H9 (cell line): ENCODE measurements around the gene GNPDA1. TPM values are rescaled to one million over a fixed set of nuclear protein-coding genes. Genes with fewer than 3 reads are reported as not detected.

Experiments
- DNase-seq: peaks from one replicate; pipeline ENCODE4 v3.0.0-alpha.2; 2017
- H2AFZ ChIP-seq: one replicate; pipeline ENCODE4 v1.6.1; 2013; ENCODE audit warnings: mild to moderate bottlenecking, low read length, control low read depth, moderate library complexity
- H2AK5ac ChIP-seq: 2 replicates; pipeline ENCODE4 v1.6.1; 2013; ENCODE audit warnings: low read length, control low read depth, mixed read lengths; ENCODE audit not compliant: insufficient read length
- H2BK120ac ChIP-seq: one replicate; pipeline ENCODE4 v1.6.1; 2013; ENCODE audit warnings: low read depth, mild to moderate bottlenecking, low read length, control low read depth, inconsistent platforms; ENCODE audit not compliant: poor library complexity, severe bottlenecking
- H2BK12ac ChIP-seq: 2 replicates; pipeline ENCODE4 v1.6.1; 2013; ENCODE audit warnings: low read length, control low read depth, mixed read lengths, low read depth; ENCODE audit not compliant: insufficient read length
- H2BK15ac ChIP-seq: 2 replicates; pipeline ENCODE4 v1.6.1; 2013; ENCODE audit warnings: low read depth, low read length, control low read depth
- H2BK20ac ChIP-seq: one replicate; pipeline ENCODE4 v1.6.1; 2013; ENCODE audit warnings: low read depth, mild to moderate bottlenecking, low read length, control low read depth, inconsistent platforms; ENCODE audit not compliant: poor library complexity, severe bottlenecking
- H2BK5ac ChIP-seq: 2 replicates; pipeline ENCODE4 v1.6.1; 2013; ENCODE audit warnings: low read length, control low read depth, mixed read lengths; ENCODE audit not compliant: insufficient read length
- H3K14ac ChIP-seq: 2 replicates; pipeline ENCODE4 v1.6.1; 2013; ENCODE audit warnings: low read length, control low read depth; ENCODE audit not compliant: insufficient read depth
- H3K18ac ChIP-seq: 2 replicates; pipeline ENCODE4 v1.6.1; 2013; ENCODE audit warnings: low read depth, mild to moderate bottlenecking, mixed read lengths, low read length, control low read depth; ENCODE audit not compliant: insufficient read length
- H3K23ac ChIP-seq: 2 replicates; pipeline ENCODE4 v1.6.1; 2013; ENCODE audit warnings: low read length, control low read depth, mixed read lengths, low read depth; ENCODE audit not compliant: insufficient read length
- H3K23me2 ChIP-seq: 2 replicates; pipeline ENCODE4 v1.6.1; 2013; ENCODE audit warnings: low read depth, mild to moderate bottlenecking, mixed read lengths, low read length, control low read depth; ENCODE audit not compliant: insufficient read length, poor library complexity, severe bottlenecking
- H3K27ac ChIP-seq: 2 replicates; pipeline ENCODE4 v1.5.1; 2013; ENCODE audit warnings: low read length, control low read depth, mixed read lengths, low read depth; ENCODE audit not compliant: insufficient read length
- H3K27me3 ChIP-seq: 2 replicates; pipeline ENCODE4 v1.6.1; 2013; ENCODE audit warnings: low read length, control low read depth, inconsistent platforms; ENCODE audit not compliant: insufficient read depth
- H3K4ac ChIP-seq: 2 replicates; pipeline ENCODE4 v1.6.1; 2013; ENCODE audit warnings: low read depth, mild to moderate bottlenecking, control low read depth, inconsistent platforms, low read length, moderate library complexity
- H3K4me1 ChIP-seq: 2 replicates; pipeline ENCODE4 v1.6.1; 2013; ENCODE audit warnings: low read length, control low read depth, inconsistent platforms; ENCODE audit not compliant: insufficient read depth
- H3K4me2 ChIP-seq: 2 replicates; pipeline ENCODE4 v1.6.1; 2013; ENCODE audit warnings: low read length, control low read depth, mixed read lengths; ENCODE audit not compliant: insufficient read length, insufficient read depth
- H3K56ac ChIP-seq: 2 replicates; pipeline ENCODE4 v1.6.1; 2013; ENCODE audit warnings: low read depth, mild to moderate bottlenecking, mixed read lengths, low read length, control low read depth; ENCODE audit not compliant: insufficient read length
- H3K79me1 ChIP-seq: 2 replicates; pipeline ENCODE4 v1.6.1; 2013; ENCODE audit warnings: low read depth, mild to moderate bottlenecking, moderate library complexity, low read length, control low read depth, inconsistent platforms; ENCODE audit not compliant: insufficient read depth, poor library complexity, severe bottlenecking
- H3K79me2 ChIP-seq: 2 replicates; pipeline ENCODE4 v1.6.1; 2013; ENCODE audit warnings: low read length, control low read depth, inconsistent platforms; ENCODE audit not compliant: insufficient read depth
- H3K9ac ChIP-seq: 2 replicates; pipeline ENCODE4 v1.6.1; 2013; ENCODE audit warnings: low read length, control low read depth, mixed read lengths; ENCODE audit not compliant: insufficient read length; ENCODE audit errors: extremely low read depth
- H3K9me3 ChIP-seq: one replicate; pipeline ENCODE4 v1.6.1; 2013; ENCODE audit warnings: low read depth, low read length, inconsistent platforms; ENCODE audit not compliant: control insufficient read depth
- H3T11ph ChIP-seq: one replicate; pipeline ENCODE4 v1.6.1; 2013; ENCODE audit warnings: mild to moderate bottlenecking, low read length, control low read depth, inconsistent platforms
- H4K20me1 ChIP-seq: one replicate; pipeline ENCODE4 v1.6.1; 2013; ENCODE audit not compliant: control insufficient read depth, insufficient read length, insufficient read depth
- H4K5ac ChIP-seq: 2 replicates; pipeline ENCODE4 v1.6.1; 2013; ENCODE audit warnings: low read depth, mild to moderate bottlenecking, mixed read lengths, low read length, control low read depth; ENCODE audit not compliant: insufficient read length
- H4K8ac ChIP-seq: replicated peaks from 2 replicates; pipeline ENCODE4 v1.6.1; 2013; ENCODE audit warnings: low read length, control low read depth, mixed read lengths, low read depth; ENCODE audit not compliant: insufficient read length
- H4K91ac ChIP-seq: 2 replicates; pipeline ENCODE4 v1.6.1; 2013; ENCODE audit warnings: low read depth, mild to moderate bottlenecking, moderate library complexity, mixed read lengths, low read length, control low read depth; ENCODE audit not compliant: insufficient read length
- H3K27ac Mint-ChIP-seq, 3 experiments: 2 replicates in 2 of 3; 3 replicates in 1 of 3; pipeline ENCODE4 v1.8.0; 2020 to 2021; ENCODE audit warnings: mixed read lengths in 3 of 3, mild to moderate bottlenecking in 1 of 3, moderate library complexity in 1 of 3
- H3K27me3 Mint-ChIP-seq: 2 replicates; pipeline ENCODE4 v1.8.0; 2021; ENCODE audit warnings: low read depth, mild to moderate bottlenecking, moderate library complexity, mixed read lengths
- H3K36me3 Mint-ChIP-seq, 3 experiments: 2 replicates in 2 of 3; 3 replicates in 1 of 3; pipeline ENCODE4 v1.8.0; 2020 to 2021; ENCODE audit warnings: low read depth in 3 of 3, mixed read lengths in 3 of 3; ENCODE audit not compliant: insufficient read depth in 1 of 3
- H3K4me1 Mint-ChIP-seq, 2 experiments: 2 replicates each; pipeline ENCODE4 v1.8.0; 2020; ENCODE audit warnings: mixed read lengths in 2 of 2
- H3K4me3 Mint-ChIP-seq, 2 experiments: 2 replicates in 1 of 2; 3 replicates in 1 of 2; pipeline ENCODE4 v1.8.0; 2020 to 2021; ENCODE audit warnings: mild to moderate bottlenecking in 2 of 2, mixed read lengths in 2 of 2, moderate library complexity in 1 of 2
- H3K9me3 Mint-ChIP-seq, 2 experiments: 2 replicates in 1 of 2; 3 replicates in 1 of 2; pipeline ENCODE4 v1.8.0; 2020; ENCODE audit warnings: mild to moderate bottlenecking in 2 of 2, mixed read lengths in 2 of 2, moderate library complexity in 1 of 2
- CTCF ChIP-seq: fragments of 200-600 bp; sonication (generic); conservative IDR thresholded peaks from 3 replicates; pipeline ENCODE4 v1.8.0; 2021; ENCODE audit warnings: antibody characterized with exemption, mild to moderate bottlenecking
- whole genome bisulfite sequencing: extraction: QIAGEN DNeasy Blood & Tissue Kit; methylation state at CpG from one replicate; pipeline ENCODE4 v1.1.7; 2013; ENCODE audit warnings: missing lambda C conversion rate, low lambda C conversion rate, mixed read lengths; ENCODE audit not compliant: insufficient read length; ENCODE audit errors: extremely low coverage; 5-methylcytosine and 5-hydroxymethylcytosine counted together
- total RNA-seq: library from RNA; stranded (reverse); gene quantifications from 2 replicates; pipeline ENCODE4 v1.2.1, GENCODE V29; 2021

GNPDA1 gene
- total RNA-seq, 1 experiment from 2014 or later, result 66.8 TPM

GRCh38 chr5:142048272-142048671 lies 35.4 kb upstream of the GNPDA1 start:
- Histone ChIP-seq H2AFZ (no peak overlapping the region), H2BK20ac (no peak overlapping the region)
- DNase-seq, result peak; percentile 69

More at GRCh38 chr5:142048272-142048671, 35.4 kb upstream of the GNPDA1 start:
- Histone ChIP-seq H3K27me3 (no peaks in the 10 kb centered on the region), H3K79me1 (no peaks in the 10 kb centered on the region), H4K20me1 (no peaks in the 10 kb centered on the region), H3K14ac (no peak overlapping the region), H4K5ac (no peak overlapping the region), H3K4ac (no peak overlapping the region), H3K23me2 (no peaks in the 10 kb centered on the region), H4K91ac (no peak overlapping the region), H3K23ac (no peak overlapping the region), H2BK15ac (no peak overlapping the region), H2BK5ac (no peak overlapping the region), H3K4me1 (peaks cover 5% of the 10 kb centered on the region; the same call in 1 of the 2 replicates), H3K9ac (no peak overlapping the region), H2BK120ac (no peak overlapping the region), H3K56ac (no peak overlapping the region), H3K79me2 (no peaks in the 10 kb centered on the region), H3K27ac (no peak overlapping the region), H2BK12ac (no peak overlapping the region), H4K8ac (no peak overlapping the region), H3T11ph (no peak overlapping the region), H3K18ac (no peak overlapping the region), H3K9me3 (no peaks in the 10 kb centered on the region), H2AK5ac (no peak overlapping the region), H3K4me2 (no peak overlapping the region)
- Mint-ChIP-seq H3K27me3 (no peaks in the 10 kb centered on the region), H3K4me3 (no peak overlapping the region; a peak in 1 of 5 replicates), H3K27ac (peak overlapping the region in 2 of 3 experiments; percentile 44 to 45; a peak in 1 of 7 replicates), H3K36me3 (no peaks in the 10 kb centered on the region), H3K9me3 (no peaks in the 10 kb centered on the region; a peak in 1 of 5 replicates), H3K4me1 (peaks cover 16 to 19% of the 10 kb centered on the region in 2 experiments)
- WGBS, result no CpG with 5 or more reads among the region's 7 CpGs
- TF ChIP-seq CTCF, result peak; percentile 44; the same call in 2 of the 3 replicates
